Pancreas (tissue), 10 donors: ENCODE results near the gene ZNF408. TPM values are rescaled to one million over a fixed set of nuclear protein-coding genes. Genes with fewer than 3 reads are reported as not detected.

Source experiments
- ATAC-seq, 4 donors: fragments of 200-7000 bp; cut with Tn5 transposase; one replicate each; pipeline versions ENCODE4 v1.8.0 to v1.9.1; 2020; ENCODE audit warnings: mild to moderate bottlenecking in 4 of 4, moderate library complexity in 4 of 4
- DNase-seq, 6 donors: peaks; one replicate each; pipeline ENCODE4 v3.0.0-alpha.2; 2020
- FAIRE-seq: peaks from 2 replicates; lab custom pipeline; 2012; peaks lifted over from hg19 to GRCh38; lab: Jason Lieb, UNC
- H3K27ac ChIP-seq, 4 donors: fragments of 200-600 bp; sonication (generic); 1 replicate in 3 of 4; 2 replicates in 1 of 4; pipeline versions ENCODE4 v1.5.0 to v1.8.0; 2020
- H3K27me3 ChIP-seq, 4 donors: fragments of 200-600 bp; one replicate each; pipeline ENCODE4 v1.8.0; 2021
- H3K36me3 ChIP-seq, 3 donors: fragments of 200-600 bp; sonication (generic) in 1 of 3; one replicate each; pipeline versions ENCODE4 v1.5.0 to v1.8.0; 2020 to 2021
- H3K4me1 ChIP-seq, 3 donors: fragments of 200-600 bp; one replicate each; pipeline ENCODE4 v1.8.0; 2021
- H3K4me3 ChIP-seq, 4 donors: fragments of 200-600 bp; sonication (generic) in 2 of 4; one replicate each; pipeline versions ENCODE4 v1.5.0 to v1.8.0; 2020 to 2021
- H3K9me3 ChIP-seq, 4 donors: fragments of 200-600 bp; one replicate each; pipeline ENCODE4 v1.8.0; 2021
- CTCF ChIP-seq, 4 donors: fragments of 200-600 bp; sonication (generic) in 3 of 4; IDR thresholded peaks; one replicate each; pipeline versions ENCODE4 v1.5.0 to v1.8.0; 2021; ENCODE audit warnings: antibody characterized with exemption in 4 of 4
- WGBS, 2 donors: extraction: QIAGEN DNeasy Blood & Tissue Kit; methylation state at CpG; one replicate each; pipeline ENCODE4 v1.1.7; 2013; 5-methylcytosine and 5-hydroxymethylcytosine counted together
- intact Hi-C, 3 donors: fragments of 100-400 bp; cut with DNase I; formaldehyde crosslinking; loops; one replicate each; pipeline versions ENCODE4 v1.11.1 to v1.14.2; 2022
- polyA plus RNA-seq, 2 donors: library from polyadenylated mRNA; stranded (reverse); fragments of 200-250 nt; gene quantifications; one replicate each; pipeline ENCODE4 v1.2.3, GENCODE V29; 2013
- total RNA-seq, 6 donors: library from RNA; stranded (reverse); fragmentation: NEBNext Ultra II Directional in 4 of 6; extraction: Animal tissue kit (Norgen Biotek cat#: 25700) in 4 of 6; gene quantifications; one replicate each; pipeline versions ENCODE4 v1.2.1 to v1.2.4, GENCODE V29; 2021 to 2023
- donor health status: healthy with polysubstance abuse.
- donor health status: DM: no; HTN: no; CAD: no; lungs with moderate emphysema.
- donor health status: DM: no; HTN: no; CAD: no.
- donor health status: control.
- donor health status: control.
- donor health status: Bipolar disorder and iron deficiency.
- donor health status: DM: yes; HTN: yes; CAD: no.
- donor health status: DM: no; HTN: no; CAD: no.
- donor health status: DM: no; HTN: no; CAD: no.
- donor health status: DM: yes; HTN: yes; CAD: no.

The ZNF408 gene
- total and polyA plus RNA-seq, 8 donors: 2.8 to 7.8 (median 4.7) TPM

GRCh38 chr11:46697723-46698122 lies 3.1 kb upstream of the ZNF408 start:
- WGBS, 2 donors: 59 to 62% methylated on average over 2 of the region's 2 CpGs
- FAIRE-seq (no peak), DNase-seq (no peak), ATAC-seq (no peak)
- Histone ChIP-seq H3K9me3 (no peaks in the 10 kb centered on the region), H3K36me3 (peaks cover 0 to 25% (median 11%) of the 10 kb centered on the region in 3 donors), H3K4me3 (no peak overlapping the region), H3K27ac (no peak overlapping the region), H3K4me1 (peaks cover 0 to 24% (median 5%) of the 10 kb centered on the region in 3 donors), H3K27me3 (no peaks in the 10 kb centered on the region)
- intact Hi-C loops: no loop called here
- TF ChIP-seq CTCF (IDR thresholded peaks at IDR 0.05): no peak

- TF ChIP-seq CTCF (IDR thresholded peaks at IDR 0.05): no peak
- H3K27me3 ChIP-seq: no peaks in the 10 kb centered on the region
- no peak overlapping the region for H3K27ac ChIP-seq
- intact Hi-C loops: no loop called here
- ATAC-seq: no peak
- WGBS, 2 donors: 60 to 70% methylated on average over 1 of the region's 1 CpG
- no peak for DNase-seq
- no peaks in the 10 kb centered on the region for H3K9me3 ChIP-seq
- H3K4me1 ChIP-seq: peaks cover 0 to 24% (median 5%) of the 10 kb centered on the region in 3 donors
- no peak for FAIRE-seq
- H3K4me3 ChIP-seq: no peak overlapping the region
- H3K36me3 ChIP-seq: peaks cover 0 to 23% (median 15%) of the 10 kb centered on the region in 3 donors
These were observed 2.2 kb upstream of the ZNF408 start for GRCh38 chr11:46698597-46698996.

- Histone ChIP-seq H3K4me1 (peaks cover 0 to 24% (median 5%) of the 10 kb centered on the region in 3 donors), H3K36me3 (peaks cover 5 to 25% (median 24%) of the 10 kb centered on the region in 3 donors), H3K4me3 (peak overlapping the region; percentile 84 to 98 (median 94)), H3K27me3 (no peaks in the 10 kb centered on the region), H3K27ac (peak overlapping the region; percentile 79 to 93 (median 86)), H3K9me3 (no peaks in the 10 kb centered on the region)
- intact Hi-C loops: no loop called here
- DNase-seq (no peak), ATAC-seq (no peak), FAIRE-seq (no peak)
- 1% methylated on average over 29 of the region's 29 CpGs for WGBS, 2 donors
- TF ChIP-seq CTCF (IDR thresholded peaks at IDR 0.05): no peak
These were observed 335 bp downstream of the ZNF408 start for GRCh38 chr11:46701078-46701654.

- H3K36me3 ChIP-seq: peaks cover 5 to 31% (median 28%) of the 10 kb centered on the region in 3 donors
These were observed 4.3 kb downstream of the ZNF408 start for GRCh38 chr11:46705070-46705688.

More at GRCh38 chr11:46705070-46705688, 4.3 kb downstream of the ZNF408 start:
- 96% methylated on average over 31 of the region's 31 CpGs for WGBS, 2 donors
- Histone ChIP-seq H3K4me1 (peaks cover 0 to 10% (median 5%) of the 10 kb centered on the region in 3 donors), H3K27me3 (no peaks in the 10 kb centered on the region), H3K27ac (no peak overlapping the region), H3K4me3 (no peak overlapping the region), H3K9me3 (no peaks in the 10 kb centered on the region)
- intact Hi-C loops: no loop called here
- TF ChIP-seq CTCF (IDR thresholded peaks at IDR 0.05): no peak
- DNase-seq (no peak), FAIRE-seq (no peak), ATAC-seq (no peak)
